OCI-LY1 (cell line): ENCODE measurements around the gene NEK5.

ENCODE experiments used
- H2AFZ ChIP-seq: fragments of 200-600 bp; sonication (generic), shearing (Covaris generic); 2 replicates; pipeline ENCODE4 v1.6.0; 2014; ENCODE audit warnings: antibody characterized with exemption, mild to moderate bottlenecking, low read length
- H3F3A ChIP-seq: fragments of 200-600 bp; sonication (generic), shearing (Covaris generic); 2 replicates; pipeline ENCODE4 v1.6.0; 2014; ENCODE audit warnings: mild to moderate bottlenecking, antibody characterized with exemption, low read length, moderate library complexity; ENCODE audit not compliant: insufficient read depth
- H3K27ac ChIP-seq: fragments of 200-600 bp; sonication (generic); 2 replicates; pipeline ENCODE4 v1.5.1; 2014; ENCODE audit warnings: low read length, mixed run types, mild to moderate bottlenecking, low read depth; ENCODE audit not compliant: poor library complexity, severe bottlenecking
- H3K27me3 ChIP-seq: fragments of 200-600 bp; sonication (generic); 2 replicates; pipeline ENCODE4 v1.6.0; 2014; ENCODE audit warnings: antibody characterized with exemption, mild to moderate bottlenecking, low read length, moderate library complexity; ENCODE audit not compliant: insufficient read depth
- H3K36me3 ChIP-seq: fragments of 200-600 bp; sonication (generic); 2 replicates; pipeline ENCODE4 v1.6.1; 2014; ENCODE audit warnings: mild to moderate bottlenecking, antibody characterized with exemption, low read length, moderate library complexity, mixed read lengths; ENCODE audit not compliant: insufficient read depth
- H3K4me1 ChIP-seq: fragments of 200-600 bp; sonication (generic); 2 replicates; pipeline ENCODE4 v1.5.1; 2014; ENCODE audit warnings: mild to moderate bottlenecking, low read length, moderate library complexity; ENCODE audit not compliant: insufficient read depth, severe bottlenecking
- H3K4me2 ChIP-seq: fragments of 200-600 bp; sonication (generic), shearing (Covaris generic); 2 replicates; pipeline ENCODE4 v1.6.1; 2014; ENCODE audit warnings: low read length
- H3K4me3 ChIP-seq: fragments of 200-600 bp; sonication (generic); 2 replicates; pipeline ENCODE4 v1.5.1; 2014; ENCODE audit warnings: low read length, low read depth, mild to moderate bottlenecking, mixed read lengths; ENCODE audit not compliant: poor library complexity, severe bottlenecking
- H3K79me2 ChIP-seq: fragments of 200-600 bp; shearing (Covaris generic); 2 replicates; pipeline ENCODE4 v1.6.1; 2016; ENCODE audit warnings: mixed run types, low read length, mixed read lengths; ENCODE audit not compliant: insufficient read depth
- H3K9ac ChIP-seq: fragments of 200-600 bp; sonication (generic), shearing (Covaris generic); 2 replicates; pipeline ENCODE4 v1.6.1; 2014; ENCODE audit warnings: mild to moderate bottlenecking, low read length, mixed read lengths
- H3K9me2 ChIP-seq: fragments of 200-600 bp; sonication (generic), shearing (Covaris generic); 2 replicates; pipeline ENCODE4 v1.6.1; 2014; ENCODE audit warnings: low read depth, mild to moderate bottlenecking, low read length, mixed read lengths
- H3K9me3 ChIP-seq: fragments of 200-600 bp; shearing (Covaris generic); 2 replicates; pipeline ENCODE4 v1.6.1; 2014; ENCODE audit warnings: low read length, mixed read lengths
- H4K20me1 ChIP-seq: fragments of 200-600 bp; sonication (generic), shearing (Covaris generic); 2 replicates; pipeline ENCODE4 v1.6.0; 2016; ENCODE audit warnings: mild to moderate bottlenecking, low read length; ENCODE audit not compliant: insufficient read depth
- EZH2 ChIP-seq: fragments of 200-600 bp; sonication (generic), shearing (Covaris generic); IDR thresholded peaks from 2 replicates; pipeline ENCODE4 v1.8.0; 2017; ENCODE audit warnings: borderline replicate concordance, mixed run types, mild to moderate bottlenecking, antibody characterized with exemption, low read length, moderate library complexity, mixed read lengths
- TF ChIP-seq, protein P1 (sequence below): fragments of 200-600 bp; sonication (generic), shearing (Covaris generic); IDR thresholded peaks from 2 replicates; pipeline ENCODE4 v1.5.1; 2017; ENCODE audit warnings: mild to moderate bottlenecking, antibody characterized with exemption, low read length, moderate library complexity, mixed read lengths

The NEK5 gene

DNA sequence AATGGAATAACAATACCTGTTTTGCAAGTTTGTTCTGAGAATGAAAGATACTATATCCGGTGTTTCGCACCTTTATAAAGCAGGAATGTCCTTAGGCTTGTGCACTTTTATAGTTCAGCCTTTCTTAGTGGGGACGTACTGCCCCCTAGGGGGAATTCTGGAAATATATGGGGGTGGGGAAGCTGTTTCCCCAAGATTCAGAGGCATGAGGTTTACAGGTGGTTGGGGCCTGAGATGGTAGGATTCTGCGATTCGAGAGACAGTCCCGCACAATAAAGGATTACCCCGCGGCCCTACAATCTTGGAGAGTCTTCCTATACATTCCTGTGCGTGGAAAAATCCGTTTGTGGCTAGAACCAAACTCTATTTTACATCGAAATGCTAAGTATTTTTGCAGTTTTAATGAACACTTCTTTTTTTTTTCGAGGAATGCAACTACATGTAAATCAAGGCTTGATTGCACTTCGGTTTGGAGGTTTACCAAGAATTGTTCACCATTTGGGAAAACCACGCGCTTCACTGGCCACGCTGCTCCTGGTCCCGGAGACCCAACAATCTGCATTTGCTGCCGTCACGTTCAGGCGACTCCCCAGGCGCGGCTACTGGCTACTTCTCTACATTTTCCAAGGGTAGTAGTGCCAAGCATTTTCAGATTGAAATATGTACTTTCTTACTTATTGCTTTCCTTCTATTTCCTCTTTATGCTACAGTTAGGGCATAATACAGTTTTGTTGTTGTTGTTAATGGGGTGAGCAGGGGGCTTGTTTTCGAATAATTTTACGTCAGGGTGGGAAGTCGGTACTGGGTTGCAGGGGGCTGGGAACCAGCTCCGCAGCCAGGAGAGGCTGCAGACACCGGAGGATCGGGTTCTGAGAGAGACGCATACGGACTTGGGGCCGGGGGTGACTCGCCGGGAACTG is 830 bp downstream of the NEK5 start:
- no peaks in the 10 kb centered on the region for H3K9me3 ChIP-seq

DNA sequence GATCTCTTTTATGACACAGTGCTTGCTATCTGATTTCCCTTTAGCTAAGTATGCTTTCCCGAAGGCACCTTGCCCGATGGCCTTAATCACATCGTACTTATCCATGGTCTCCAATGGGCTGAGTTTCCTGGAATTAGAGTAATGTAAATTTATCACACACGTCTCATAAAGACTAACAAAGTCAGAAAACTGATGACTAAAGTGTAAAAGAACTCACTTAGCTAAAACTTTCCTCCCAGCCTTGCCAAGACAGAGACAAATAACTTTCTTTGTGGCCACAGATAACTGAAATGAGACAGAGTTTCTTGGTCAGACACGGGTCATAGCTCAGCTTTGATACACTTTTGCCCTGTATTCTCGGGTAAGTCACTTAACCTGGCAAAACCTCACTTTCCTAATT is 1.5 kb downstream of the NEK5 start:
- H3K4me3 ChIP-seq, result no peak overlapping the region
- H4K20me1 ChIP-seq, result no peaks in the 10 kb centered on the region
- TF ChIP-seq EZH2, result no peak
- TF ChIP-seq, protein P1, sequence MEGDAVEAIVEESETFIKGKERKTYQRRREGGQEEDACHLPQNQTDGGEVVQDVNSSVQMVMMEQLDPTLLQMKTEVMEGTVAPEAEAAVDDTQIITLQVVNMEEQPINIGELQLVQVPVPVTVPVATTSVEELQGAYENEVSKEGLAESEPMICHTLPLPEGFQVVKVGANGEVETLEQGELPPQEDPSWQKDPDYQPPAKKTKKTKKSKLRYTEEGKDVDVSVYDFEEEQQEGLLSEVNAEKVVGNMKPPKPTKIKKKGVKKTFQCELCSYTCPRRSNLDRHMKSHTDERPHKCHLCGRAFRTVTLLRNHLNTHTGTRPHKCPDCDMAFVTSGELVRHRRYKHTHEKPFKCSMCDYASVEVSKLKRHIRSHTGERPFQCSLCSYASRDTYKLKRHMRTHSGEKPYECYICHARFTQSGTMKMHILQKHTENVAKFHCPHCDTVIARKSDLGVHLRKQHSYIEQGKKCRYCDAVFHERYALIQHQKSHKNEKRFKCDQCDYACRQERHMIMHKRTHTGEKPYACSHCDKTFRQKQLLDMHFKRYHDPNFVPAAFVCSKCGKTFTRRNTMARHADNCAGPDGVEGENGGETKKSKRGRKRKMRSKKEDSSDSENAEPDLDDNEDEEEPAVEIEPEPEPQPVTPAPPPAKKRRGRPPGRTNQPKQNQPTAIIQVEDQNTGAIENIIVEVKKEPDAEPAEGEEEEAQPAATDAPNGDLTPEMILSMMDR, result no peak
- H3K4me1 ChIP-seq, result no peaks in the 10 kb centered on the region
- H3K27ac ChIP-seq, result no peak overlapping the region
- no peaks in the 10 kb centered on the region for H3K9me3 ChIP-seq
- H2AFZ ChIP-seq, result no peak overlapping the region
- no peaks in the 10 kb centered on the region for H3K79me2 ChIP-seq
- no peaks in the 10 kb centered on the region for H3K9me2 ChIP-seq
- no peak overlapping the region for H3K9ac ChIP-seq
- no peaks in the 10 kb centered on the region for H3K27me3 ChIP-seq
- no peaks in the 10 kb centered on the region for H3F3A ChIP-seq
- peaks cover 21% of the 10 kb centered on the region for H3K36me3 ChIP-seq
- H3K4me2 ChIP-seq, result no peak overlapping the region

More for the DNA sequence above, 830 bp downstream of the NEK5 start:
- peak overlapping the region; percentile 43; the same call in 1 of the 2 replicates for H3K4me2 ChIP-seq
- H3K27me3 ChIP-seq, result no peaks in the 10 kb centered on the region
- no peaks in the 10 kb centered on the region for H3K79me2 ChIP-seq
- no peak overlapping the region for H3K4me3 ChIP-seq
- H3K4me1 ChIP-seq, result no peaks in the 10 kb centered on the region
- peaks cover 28% of the 10 kb centered on the region for H3K36me3 ChIP-seq
- H3F3A ChIP-seq, result no peaks in the 10 kb centered on the region
- no peaks in the 10 kb centered on the region for H3K9me2 ChIP-seq
- no peak overlapping the region for H3K27ac ChIP-seq
- TF ChIP-seq, protein P1, result peak; percentile 85
- no peak for TF ChIP-seq EZH2
- no peaks in the 10 kb centered on the region for H4K20me1 ChIP-seq
- no peak overlapping the region for H2AFZ ChIP-seq
- H3K9ac ChIP-seq, result no peak overlapping the region

DNA sequence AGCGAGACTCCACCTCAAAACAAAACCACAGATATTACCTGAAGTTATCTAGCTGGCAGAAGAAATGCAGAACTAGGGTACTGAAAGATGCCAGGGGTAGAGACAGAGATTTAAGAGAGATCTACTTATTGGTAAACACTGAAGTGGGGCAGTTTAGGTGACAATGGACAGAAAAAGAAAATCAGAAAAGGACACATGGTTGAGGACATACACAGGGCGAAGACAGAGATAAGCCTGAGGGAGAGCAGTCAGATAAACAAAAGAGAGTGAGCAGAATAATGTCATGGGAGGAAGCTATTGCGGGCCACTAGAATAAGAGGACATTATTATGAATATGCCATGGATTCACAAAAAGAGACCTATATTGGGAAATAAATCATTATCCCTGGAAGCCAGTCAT is 3.3 kb downstream of the NEK5 start:
- TF ChIP-seq, protein P1, result no peak
- no peak for TF ChIP-seq EZH2
- Histone ChIP-seq H3K4me3 (no peak overlapping the region), H4K20me1 (no peaks in the 10 kb centered on the region), H3K27me3 (no peaks in the 10 kb centered on the region), H2AFZ (no peak overlapping the region), H3K79me2 (no peaks in the 10 kb centered on the region), H3K9me3 (no peaks in the 10 kb centered on the region), H3K4me1 (no peaks in the 10 kb centered on the region), H3K36me3 (peaks cover 3% of the 10 kb centered on the region; the same call in 1 of the 2 replicates), H3K4me2 (no peak overlapping the region), H3F3A (no peaks in the 10 kb centered on the region), H3K9ac (no peak overlapping the region), H3K27ac (no peak overlapping the region), H3K9me2 (no peaks in the 10 kb centered on the region)
